Occipital lobe (tissue), 2 donors: ENCODE data around the gene SERPINF2. TPM values are rescaled to one million over a fixed set of nuclear protein-coding genes. Genes with fewer than 3 reads are reported as not detected.
"Not testable (repeated sequence)": the region's sequence is repeated elsewhere in the genome, so short reads cannot be mapped to it uniquely, and the experiment has no call there.

Experiments used
- DNase-seq: peaks from one replicate; lab custom pipeline; 2025; lab: John Stamatoyannopoulos, UW
- total RNA-seq: library from RNA; depleted of rRNA; stranded (reverse); fragments of >200 nt; gene quantifications from one replicate; pipeline ENCODE4 v1.2.3, GENCODE V29; 2014

The SERPINF2 gene
- 0.16 TPM for total RNA-seq

DNA sequence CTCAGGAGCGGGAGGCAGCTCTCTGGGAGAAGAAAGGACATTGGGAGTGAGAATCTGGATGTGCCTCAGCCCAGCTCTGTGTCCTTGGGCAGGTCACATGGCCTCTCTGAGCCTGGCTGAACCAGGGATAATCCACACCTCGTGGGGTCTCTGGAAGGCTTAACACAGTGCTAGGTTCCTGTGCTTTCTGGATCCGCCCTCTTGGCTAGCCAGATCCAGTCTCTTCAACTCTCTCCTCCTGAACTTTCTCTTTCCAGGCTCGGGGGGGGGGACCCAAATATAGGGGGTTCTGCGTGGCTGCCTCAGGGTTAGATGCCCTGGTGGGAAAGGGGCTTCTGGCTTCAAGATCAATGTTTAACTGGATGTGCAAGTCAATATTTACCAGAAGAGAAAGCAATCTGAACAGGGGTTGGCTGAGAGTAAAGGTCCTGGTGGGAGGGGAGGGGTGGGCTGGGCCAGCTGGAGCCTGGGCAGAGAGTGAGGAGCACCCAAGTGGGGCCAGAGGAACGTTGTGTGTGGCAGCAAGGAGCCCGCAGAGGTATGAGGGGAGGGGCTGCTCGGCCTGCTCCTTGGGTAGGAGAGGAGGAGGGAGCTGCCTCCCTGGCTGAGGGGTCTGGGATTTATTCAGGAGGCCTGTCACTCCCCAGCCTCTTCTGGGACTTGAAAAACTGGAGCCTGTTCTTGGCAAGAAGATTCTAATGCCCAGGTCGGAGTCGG, at the start of gene SERPINF2:
Gene SERPINF2, plus strand, starts transcription at position 501 of the 717 bp plus-strand sequence. CDS start 2,125 bp downstream, outside the sequence.
- DNase-seq = no peak

DNA sequence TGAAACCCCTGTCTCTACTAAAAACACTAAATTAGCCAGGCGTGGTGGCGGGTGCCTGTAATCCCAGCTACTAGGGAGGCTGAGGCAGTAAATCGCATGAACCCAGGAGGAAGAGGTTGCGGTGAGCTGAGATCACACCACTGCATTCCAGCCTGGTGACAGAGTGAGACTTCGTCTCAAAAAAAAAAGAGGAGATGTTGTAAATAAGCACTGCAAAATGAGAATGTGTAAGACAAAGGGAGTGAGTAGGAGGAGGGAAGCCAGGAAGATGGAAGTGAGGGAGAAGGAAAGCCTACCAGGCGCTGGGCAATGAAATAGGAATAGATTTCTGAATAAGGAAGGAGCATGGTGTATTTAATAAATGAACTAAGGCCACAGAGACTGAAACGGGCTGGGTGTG, 49.3 kb upstream of the SERPINF2 start:
- DNase-seq = no peak

DNA sequence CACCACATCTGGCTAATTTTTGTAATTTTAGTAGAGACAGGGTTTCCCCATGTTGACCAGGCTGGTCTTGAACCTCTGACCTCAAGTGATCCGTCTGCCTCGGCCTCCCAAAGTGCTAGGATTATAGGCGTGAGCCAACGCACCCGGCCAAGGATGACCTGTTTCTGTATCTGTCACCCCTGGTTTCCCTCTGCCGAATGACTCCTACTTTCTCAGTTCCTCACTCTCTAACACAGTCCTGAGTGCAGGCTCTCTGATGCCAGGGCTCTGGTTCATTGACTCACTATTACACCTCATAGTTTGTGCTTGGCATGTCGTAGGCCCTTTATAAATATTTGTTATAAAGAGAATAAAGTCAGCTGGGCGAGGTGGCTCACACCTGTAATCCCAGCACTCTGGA, 47.3 kb upstream of the SERPINF2 start:
- DNase-seq = no peak

DNA sequence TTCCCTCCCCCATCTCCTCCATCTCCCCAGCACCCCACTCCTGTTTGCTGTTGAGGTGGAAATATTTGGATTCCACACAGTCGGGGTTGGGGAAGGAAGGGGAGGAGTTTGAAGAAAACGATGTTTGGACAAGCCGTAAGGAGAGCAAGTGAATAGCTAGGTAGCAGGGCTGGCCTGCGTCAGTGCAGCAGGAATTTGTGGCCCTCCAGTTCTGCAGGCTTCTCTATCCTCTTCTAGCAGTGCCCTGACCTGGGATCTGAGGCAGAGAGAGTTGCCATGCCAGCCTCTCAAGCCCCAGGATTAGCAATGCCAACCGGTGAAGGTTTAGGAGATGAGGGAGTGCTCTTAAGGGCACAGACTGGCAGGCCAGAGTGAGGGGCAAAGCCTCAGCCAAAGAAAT, 45.0 kb upstream of the SERPINF2 start:
- DNase-seq = no peak

DNA sequence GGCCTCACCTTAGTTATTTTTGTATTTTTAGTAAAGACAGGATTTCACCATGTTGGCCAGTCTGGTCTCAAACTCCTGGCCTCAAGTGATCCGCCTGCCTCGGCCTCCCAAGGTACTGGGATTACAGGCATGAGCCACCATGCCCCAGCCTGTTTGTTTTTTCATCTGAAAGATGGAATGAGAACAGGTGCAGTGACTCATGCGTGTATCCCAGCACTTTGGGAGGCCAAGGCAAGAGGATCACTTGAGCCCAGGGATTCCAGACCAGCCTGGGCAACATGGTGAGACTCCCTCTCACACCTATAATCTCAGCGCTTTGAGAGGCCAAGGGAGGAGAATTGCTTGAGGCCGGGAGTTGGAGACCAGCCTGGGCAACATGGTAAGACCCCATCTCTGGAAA, 42.8 kb upstream of the SERPINF2 start:
- not testable (repeated sequence) for DNase-seq

DNA sequence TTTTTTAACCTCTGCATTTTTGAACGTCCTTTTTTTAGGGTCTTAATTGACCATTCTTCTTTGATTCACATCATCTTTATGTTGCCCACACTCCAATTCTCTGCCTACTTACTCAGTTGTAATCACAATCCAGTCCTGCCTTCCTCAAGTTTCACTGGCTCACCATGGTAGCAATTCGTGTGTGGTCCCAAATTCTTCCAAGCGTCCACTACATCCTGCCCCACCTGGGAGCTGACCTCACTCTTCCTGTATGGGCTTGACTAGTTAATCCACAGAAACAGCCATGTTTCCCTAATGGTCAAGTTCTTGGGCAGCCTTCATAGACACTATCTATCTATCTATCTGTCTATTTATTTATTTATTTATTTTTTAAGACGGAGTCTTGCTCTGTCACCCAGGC, 39.6 kb upstream of the SERPINF2 start:
- no peak for DNase-seq

DNA sequence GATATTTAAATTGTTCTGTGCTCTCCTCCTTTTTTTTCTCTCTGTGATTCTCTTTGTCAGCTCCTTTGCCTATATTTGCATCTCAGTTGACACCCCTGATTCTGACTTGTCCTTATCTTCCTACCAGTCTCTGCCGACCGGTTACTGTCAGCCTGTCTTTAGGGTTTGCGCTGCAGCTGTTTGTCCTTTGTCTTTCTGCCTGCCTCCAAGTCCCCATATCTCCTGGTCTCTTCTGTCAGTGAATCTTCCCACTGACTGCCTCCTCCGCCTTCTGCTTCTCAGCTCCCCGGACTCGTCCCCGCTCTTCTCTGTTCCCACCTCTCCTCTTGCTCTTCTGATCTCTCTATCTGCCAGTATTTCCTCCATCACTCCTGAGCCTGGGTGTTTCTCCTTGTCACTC, 37.7 kb upstream of the SERPINF2 start:
- DNase-seq = no peak

DNA sequence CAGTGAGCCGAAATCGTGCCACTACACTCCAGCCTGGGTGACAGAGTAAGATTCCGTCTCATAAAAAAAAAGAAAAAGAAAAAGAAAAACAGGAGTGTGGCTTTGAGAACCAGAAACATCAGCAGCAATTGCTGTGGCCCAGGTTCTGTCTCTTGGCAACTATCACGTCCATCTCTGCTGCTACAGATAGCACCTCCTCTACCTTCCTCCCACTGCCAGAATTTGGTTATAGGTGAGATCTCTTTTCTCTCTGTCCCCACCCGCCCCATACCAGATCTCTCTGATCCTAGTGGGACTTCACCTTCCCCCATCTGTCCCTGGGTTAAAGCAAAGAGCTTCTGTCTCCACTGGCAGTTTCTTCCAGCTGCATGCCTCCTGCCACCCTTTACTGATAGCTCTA, 35.6 kb upstream of the SERPINF2 start:
- DNase-seq = no peak

DNA sequence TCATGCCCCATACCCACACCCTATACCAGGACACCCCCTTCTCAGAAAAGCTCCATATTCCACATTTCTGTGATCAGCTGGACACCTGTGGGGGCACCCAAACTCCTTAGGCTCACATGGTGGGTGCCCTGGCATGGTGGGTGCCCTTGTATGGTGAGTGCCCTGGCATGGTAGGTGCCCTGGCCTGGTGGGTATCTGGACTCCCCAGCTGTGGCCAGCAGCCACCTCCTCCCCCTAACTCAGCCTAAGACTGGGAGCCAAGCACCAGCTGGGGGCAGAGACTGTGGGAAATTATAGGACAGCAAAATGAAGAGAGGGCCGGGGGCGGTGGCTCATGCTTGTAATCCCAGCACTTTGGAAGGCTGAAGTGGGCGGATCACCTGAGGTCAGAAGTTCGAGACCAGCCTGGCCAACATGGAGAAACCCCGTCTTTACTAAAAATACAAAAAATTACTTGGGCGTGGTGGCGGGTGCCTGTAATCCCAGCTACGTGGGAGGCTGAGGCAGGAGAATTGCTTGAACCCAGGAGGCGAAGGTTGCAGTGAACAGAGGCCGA, 33.8 kb upstream of the SERPINF2 start:
- not testable (repeated sequence) for DNase-seq

DNA sequence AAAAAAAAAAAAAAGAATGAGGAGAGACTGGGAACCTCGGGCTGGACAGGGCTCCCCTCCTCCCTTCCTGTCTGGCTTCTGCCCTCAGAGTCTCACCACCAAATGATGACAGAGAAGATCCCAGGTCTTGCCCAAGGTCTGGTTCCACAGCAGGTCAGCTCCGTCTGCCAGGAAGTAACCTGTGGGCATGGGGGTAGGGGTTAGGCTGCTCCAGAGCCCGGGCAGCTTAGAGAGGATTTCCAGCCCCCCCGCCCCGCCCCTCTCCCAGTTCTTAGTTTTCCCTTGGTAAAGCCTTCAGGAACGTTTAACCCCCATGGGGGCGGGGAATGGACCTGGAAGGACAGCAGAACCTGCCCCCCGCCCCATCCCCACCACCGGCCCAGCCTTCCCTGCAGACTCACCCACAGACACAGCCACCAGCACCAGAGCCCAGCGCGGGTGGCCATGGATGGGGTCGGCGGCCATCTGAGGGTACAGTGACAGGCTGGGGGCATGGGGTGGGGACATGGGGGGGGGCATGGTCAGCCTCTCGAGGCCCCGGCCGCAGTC, 33.2 kb upstream of the SERPINF2 start:
- DNase-seq = no peak

DNA sequence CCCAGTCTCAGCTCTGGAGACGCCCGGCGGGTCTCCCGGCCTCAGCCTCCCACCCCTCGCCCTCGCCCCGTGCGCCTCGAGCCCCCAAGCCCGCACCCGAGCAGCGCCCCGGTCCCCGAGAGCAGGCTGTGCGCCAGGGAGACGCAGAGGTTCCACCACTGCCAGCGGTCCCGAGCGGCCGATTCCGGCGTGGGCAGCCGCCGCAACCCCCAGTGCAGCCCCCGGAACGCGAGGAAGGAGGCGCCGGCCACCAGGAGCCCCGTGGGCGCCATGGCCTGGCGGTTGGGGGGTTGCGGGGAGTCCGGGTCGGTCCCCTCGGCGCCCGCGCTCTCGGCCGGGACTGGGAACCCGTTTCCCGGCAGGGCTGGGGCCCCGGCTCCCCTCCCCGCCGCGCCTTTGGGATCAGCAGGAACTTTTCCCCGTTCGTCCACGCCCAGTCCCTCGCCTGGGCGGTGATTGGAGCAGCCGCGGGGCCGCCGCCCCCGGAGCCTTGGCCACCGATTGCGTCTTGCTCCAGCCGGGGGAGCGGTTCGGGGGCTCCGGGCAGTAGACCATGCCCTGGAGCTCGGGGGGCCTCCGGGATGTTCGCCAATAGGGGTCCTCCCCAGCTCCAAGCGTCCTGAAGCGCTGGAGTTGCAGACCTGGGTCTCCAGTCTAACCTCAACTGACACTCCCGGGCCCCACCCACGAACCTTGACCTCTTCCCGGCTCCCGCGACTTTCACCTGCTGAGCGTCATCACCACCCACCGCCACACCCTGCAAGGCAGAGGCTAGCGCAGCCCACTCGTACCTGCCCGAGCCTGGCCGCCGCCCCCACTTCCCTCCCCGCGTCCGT, 32.5 kb upstream of the SERPINF2 start, which contains the start of gene TLCD2:
Gene TLCD2, minus strand, starts transcription at position 407 of the 836 bp plus-strand sequence. Its CDS starts 135 bp downstream, at position 272.
- no peak for DNase-seq

DNA sequence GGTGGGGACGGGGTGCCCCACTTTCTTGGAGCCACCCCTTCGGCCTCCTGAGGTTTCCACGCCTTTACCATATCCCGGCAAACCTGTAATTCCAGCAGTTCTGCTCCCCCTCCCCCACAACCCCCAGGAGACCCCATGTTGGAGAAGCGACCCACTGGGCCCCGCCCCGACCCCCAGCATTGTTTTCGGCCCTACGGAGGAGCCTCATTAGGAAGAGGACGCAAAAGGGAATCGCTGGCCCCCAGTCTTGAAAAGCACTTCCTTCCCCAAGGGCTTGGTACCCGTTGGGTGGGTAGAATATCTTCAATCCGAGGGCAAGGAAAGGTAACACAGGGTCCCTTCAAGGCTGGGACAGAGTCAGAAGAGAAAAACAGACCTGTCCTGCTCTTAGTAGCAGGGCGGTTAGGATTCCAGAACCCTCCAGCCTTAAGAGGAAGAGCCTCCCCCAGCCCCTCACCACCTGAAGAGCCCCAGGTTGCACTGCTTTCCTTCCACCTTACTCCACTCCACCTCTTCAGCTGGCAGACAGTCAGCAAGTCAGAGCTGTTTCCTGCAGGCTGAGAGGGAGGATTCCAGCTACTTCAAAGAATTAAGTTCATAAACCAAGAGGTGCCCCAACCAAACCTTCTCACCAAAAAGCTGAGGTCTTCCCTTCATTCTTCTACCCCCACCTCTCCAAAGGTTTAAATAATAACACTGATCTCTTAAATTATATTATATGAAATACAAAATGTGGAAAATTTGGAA, 31.7 kb upstream of the SERPINF2 start:
- DNase-seq = no peak

DNA sequence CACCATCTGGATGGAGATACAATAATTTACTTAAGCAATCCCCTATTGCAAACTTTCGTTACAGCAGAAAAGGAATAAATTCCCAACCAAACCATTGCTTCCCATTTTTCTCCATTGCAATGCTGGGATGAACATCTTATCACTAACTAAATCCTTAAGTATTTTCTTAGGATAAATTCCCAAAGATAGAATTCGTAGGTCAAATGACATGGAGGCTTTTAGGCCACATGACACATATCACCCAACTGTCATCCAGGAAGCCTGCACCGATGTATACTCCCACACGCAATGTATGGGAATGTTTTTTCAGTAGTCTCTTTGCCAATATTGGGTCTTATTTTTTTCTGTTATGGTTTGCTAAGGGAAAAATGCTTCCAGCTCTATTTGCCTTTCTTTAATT, 30.9 kb upstream of the SERPINF2 start:
- no peak for DNase-seq

DNA sequence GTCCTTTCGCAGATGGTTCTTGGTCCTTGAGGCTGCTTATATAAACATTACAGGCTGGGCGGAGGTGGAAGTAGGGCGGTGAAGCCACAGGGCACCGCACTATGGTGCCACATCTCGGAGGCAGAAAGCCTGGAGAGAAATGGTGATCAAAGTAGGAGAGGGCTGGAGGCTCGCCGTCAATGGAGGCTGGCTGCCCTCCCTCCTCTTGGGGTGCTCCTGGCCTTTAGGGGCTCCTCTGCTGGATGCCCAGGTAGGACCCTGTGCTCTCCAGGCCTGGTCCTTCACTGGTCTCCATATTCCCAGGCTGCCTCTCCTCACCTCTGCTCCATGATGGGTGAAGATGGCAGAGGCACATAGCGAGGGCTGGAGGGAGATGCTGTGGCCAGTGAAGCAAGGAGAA, 30.4 kb upstream of the SERPINF2 start:
- no peak for DNase-seq

DNA sequence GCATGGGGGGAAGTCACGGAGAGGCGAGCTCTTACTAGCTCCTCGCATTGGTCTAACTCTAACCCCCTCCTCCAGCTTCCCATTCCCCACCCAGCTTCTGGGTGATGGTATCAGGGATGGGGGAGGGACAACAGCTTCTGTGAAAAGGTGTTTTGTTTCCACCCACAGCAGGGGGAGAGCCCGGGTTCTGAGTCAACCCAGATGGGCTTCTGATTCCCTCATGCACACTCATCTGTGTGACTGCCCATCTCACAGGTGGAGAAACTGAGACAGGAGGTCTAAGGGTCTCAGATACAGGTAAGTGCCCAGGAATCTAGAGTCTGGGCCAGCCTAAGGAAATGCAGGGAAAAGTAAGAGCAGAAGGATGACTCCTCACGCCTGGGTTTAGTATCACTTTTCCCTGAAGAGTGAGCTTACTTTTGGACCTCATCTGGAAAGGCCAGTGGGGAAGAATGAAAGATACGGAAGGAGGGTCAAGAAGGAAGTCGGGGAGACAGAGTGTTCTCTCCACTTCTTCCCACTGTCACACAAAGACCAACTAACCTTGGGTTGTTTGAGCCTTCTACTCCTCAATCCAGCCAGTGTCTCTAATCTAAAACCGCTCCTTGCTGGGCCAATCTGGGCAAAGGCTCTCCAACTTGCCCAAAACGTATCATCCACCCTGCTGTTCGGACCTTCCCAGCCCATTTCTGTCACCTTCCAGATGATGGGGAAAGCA, 29.4 kb upstream of the SERPINF2 start:
- DNase-seq = no peak

DNA sequence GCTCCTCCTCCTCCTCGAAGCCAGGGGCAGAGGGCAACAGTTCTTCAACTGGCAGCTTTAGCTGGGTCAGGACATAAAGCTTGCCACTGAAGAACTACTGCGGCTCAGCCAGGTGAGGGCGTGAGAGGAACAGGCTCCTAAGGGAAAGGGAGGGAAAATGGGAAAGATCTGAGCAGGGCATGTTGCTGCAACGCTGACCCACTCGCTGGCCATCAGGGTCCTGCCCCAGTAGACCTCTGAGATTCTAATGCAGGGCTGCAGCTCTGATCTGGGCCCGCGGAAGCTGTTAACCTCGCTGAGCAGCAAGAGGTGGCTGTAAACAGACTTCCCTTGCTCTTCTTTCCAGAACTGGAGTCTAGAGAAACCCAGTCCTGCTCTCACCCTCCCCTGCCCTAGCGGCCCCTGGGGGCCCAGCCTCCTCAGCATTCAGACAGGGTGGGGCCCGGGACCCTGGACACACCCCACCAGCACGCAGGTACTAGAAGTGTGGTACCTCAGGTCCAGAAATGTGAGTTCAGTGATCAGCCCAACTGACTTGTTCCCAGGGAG, 28.7 kb upstream of the SERPINF2 start:
- DNase-seq = no peak

DNA sequence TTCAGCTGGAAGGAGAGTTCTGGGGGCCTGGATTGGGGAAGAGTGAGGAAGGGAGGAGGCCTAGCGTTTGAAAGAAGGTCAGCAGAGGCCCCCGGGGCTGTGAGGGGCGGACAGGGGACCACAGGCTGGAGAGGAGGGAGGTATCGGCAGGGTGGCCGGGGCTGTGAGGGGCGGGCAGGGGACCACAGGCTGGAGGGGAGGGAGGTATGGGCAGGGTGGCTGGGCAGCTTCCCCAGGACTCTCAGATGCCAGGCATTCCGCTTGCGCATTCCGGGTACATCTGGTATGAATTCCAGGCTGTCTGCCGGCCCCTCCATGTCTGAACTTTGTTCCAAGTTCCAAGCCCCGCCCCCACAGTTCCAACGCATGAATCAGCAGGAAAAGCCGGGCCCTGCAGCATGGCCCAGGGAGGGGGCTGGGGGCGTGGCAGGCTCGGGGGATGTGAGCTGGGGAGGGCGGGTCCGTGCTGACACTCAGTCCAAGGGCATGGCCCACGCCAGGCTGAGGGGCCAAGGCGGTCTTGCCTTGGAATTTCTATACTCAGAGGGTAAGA, 28.2 kb upstream of the SERPINF2 start:
- peak; percentile 65 for DNase-seq

DNA sequence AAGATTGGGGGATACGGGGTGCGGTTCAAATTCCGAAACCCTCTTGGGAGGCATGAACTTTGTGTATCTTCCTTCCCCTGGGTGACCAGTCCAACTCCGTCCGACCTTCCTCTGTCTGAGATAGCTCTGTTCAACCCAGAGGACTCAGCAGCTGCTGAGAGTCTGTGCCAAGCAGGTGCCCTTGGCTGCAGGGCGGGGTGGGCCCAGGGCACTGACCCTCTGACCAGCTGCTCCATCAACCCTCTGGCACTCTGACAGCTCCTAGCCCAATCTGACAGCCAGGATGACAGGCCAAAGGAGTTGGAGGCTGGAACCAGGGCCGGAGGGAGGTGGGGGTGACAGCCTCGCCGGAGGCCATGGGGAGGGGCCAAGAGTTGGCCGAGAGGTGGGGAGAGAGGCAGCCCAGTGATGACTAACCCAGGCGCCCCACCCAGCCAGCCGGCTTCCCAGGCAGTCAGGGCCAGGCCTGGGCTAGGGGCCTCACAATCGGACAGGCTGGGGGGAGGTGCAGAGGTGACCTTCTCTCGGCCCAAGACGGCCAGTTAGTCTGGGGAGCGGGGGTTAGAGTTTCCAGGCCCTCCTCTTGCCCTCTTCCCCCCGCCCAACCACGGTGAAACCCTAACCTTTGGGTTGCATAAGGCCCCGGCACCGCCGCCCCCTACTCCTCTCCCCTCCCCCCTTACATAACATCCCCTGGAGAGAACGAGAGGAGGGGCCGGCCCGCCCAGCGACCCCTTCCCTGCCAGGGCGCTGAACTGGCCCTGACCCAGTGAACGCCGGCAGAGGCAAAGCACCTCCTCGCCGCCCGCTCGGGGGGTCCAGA, 27.5 kb upstream of the SERPINF2 start:
- no peak for DNase-seq

DNA sequence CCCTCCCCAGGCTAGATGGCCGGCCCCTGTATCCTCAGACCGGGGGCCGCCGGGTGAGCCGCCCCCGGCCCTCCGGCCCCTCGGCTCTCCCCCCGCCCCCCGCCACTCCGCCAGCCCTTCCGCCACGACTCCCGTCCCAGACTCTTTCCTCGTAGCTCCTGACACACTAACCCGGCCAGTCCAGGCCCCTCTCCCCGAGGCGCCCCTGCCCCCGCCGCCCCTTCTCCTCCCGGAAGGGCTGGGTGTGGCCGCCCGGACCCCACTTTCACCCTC, 26.9 kb upstream of the SERPINF2 start:
- DNase-seq = no peak
